Measurements from ENCODE around the gene PTBP2.

The PTBP2 gene, protein sequence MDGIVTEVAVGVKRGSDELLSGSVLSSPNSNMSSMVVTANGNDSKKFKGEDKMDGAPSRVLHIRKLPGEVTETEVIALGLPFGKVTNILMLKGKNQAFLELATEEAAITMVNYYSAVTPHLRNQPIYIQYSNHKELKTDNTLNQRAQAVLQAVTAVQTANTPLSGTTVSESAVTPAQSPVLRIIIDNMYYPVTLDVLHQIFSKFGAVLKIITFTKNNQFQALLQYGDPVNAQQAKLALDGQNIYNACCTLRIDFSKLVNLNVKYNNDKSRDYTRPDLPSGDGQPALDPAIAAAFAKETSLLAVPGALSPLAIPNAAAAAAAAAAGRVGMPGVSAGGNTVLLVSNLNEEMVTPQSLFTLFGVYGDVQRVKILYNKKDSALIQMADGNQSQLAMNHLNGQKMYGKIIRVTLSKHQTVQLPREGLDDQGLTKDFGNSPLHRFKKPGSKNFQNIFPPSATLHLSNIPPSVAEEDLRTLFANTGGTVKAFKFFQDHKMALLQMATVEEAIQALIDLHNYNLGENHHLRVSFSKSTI

GRCh38 chr1:96721416-96722160, at the start of gene PTBP2:
PTBP2 (plus strand) TSS chr1:96721784; CDS start chr1:96721865, 81 bp downstream.
- peak; percentile 72 for DNase-seq

GRCh38 chr1:96674915-96675314, 46.7 kb upstream of the PTBP2 start:
- no peak for DNase-seq

GRCh38 chr1:96682056-96682455, 39.5 kb upstream of the PTBP2 start:
- DNase-seq, result no peak

- no peak for DNase-seq
These were observed 37.7 kb upstream of the PTBP2 start for GRCh38 chr1:96683931-96684330.

- DNase-seq, result no peak
These were observed 36.8 kb upstream of the PTBP2 start for GRCh38 chr1:96684744-96685143.

DNA sequence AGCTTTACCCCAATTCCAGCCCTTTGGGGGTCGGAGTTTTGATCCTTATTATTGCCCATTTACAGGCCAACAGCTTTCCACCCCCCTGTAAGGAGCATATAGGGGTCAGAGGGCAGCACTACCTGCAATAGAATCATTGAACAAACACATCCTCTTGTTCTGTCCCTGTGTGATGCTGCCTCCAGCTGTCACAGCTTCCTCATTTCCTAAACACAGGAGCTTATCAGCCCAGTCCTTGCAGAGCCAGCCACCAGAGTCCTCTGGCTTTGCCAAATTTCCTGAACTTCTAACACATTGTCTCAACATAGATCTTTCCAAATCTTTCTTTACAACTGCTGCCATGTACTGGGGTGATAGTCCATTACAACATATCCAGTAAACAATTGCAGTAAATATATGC, 32.8 kb upstream of the PTBP2 start:
- no peak for DNase-seq

GRCh38 chr1:96695954-96696353, 25.6 kb upstream of the PTBP2 start:
- no peak for DNase-seq

DNA sequence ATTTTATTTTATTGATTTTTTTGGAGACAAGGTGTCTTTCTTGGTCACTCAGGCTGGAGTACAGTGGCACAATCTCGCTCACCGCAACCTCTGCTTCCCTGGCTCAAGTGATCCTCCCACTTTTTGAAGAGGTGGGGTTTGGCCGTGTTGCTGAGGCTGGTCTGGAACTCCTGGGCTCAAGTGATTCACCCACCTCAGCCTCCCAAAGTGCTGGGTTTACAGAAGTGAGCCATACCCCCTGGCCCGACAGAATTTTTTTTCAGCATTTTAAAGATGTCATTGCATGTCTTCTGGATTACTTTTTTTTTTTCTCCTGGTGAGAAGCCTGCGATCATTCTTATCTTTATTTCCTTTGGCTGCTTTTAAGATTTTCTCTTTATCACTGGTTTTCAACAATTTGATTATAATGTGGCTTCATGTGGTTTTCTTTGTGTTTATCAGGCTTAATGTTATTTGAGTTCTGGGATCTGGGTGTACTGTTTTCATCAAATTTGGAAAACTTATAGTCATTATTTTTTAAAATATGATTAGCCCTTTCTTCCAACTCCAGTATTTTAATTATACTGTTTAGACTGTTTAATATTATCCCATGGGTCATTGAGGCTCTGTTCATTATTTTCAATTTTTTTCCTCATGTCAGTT, 23.1 kb upstream of the PTBP2 start:
- no peak for DNase-seq

DNA sequence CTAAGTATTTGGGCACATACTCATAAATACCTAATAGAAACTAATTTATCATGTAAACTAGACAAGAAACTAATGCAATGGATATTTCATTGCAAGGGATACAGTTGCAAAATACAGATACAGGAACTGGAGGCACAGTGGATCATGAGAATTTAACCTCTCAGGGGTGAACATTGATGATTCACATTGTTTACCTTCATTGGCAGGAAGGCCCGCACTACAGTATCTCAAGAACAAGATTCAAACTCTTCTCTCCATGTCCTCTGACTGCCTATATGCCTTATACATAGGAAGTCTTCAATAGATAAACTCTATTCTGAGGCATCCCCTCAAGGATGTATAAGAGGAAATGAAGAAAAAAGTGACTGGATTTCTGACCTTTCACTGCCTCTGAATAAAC, 18.4 kb upstream of the PTBP2 start:
- no peak for DNase-seq

GRCh38 chr1:96707023-96707422, 14.6 kb upstream of the PTBP2 start:
- no peak for DNase-seq

DNA sequence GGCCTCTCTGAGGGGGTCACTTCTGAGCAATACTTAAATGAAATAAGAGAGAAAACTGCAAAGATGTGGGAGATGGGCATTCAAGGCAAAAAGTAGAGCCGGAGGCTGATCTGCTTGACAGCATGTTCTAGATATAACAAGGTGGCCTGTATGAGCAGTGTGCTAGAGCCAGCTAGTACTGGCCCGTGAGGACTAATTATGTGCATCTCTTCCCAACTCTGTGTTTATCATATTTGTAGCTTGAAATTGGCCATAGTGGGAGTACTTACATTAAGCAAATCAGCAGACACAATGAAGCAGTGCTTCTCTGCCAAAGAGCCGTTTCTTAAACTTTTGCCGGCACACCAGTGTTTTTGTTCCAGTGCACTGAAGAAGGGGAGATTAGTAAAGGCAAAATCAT, 13.1 kb upstream of the PTBP2 start:
- DNase-seq, result no peak

- DNase-seq, result no peak
These were observed 10.7 kb upstream of the PTBP2 start for GRCh38 chr1:96710708-96711477.

GRCh38 chr1:96713649-96714048, 7.9 kb upstream of the PTBP2 start:
- DNase-seq, result no peak

DNA sequence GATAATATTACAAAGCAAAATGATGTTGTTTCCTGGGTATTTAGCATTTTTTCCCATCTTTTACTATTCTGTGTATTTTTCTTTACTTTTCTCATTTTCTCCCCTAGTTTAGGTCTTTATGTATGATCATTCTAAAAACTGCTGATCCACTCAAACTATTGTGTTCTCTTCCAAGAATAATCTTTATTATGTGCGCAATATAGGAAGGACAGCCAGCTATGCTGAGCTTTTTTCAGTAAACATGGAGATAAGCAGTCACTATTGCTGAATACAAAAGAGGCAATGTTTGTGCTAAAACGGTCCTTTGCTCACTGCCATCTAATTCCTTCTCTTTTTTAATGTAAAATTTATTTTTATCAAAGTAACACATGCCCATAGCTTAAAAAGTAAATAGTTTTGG, 6.7 kb upstream of the PTBP2 start:
- no peak for DNase-seq

- no peak for DNase-seq
These were observed 6.1 kb upstream of the PTBP2 start for GRCh38 chr1:96715482-96715881.

- no peak for DNase-seq
These were observed 550 bp upstream of the PTBP2 start for GRCh38 chr1:96721053-96721415.

DNA sequence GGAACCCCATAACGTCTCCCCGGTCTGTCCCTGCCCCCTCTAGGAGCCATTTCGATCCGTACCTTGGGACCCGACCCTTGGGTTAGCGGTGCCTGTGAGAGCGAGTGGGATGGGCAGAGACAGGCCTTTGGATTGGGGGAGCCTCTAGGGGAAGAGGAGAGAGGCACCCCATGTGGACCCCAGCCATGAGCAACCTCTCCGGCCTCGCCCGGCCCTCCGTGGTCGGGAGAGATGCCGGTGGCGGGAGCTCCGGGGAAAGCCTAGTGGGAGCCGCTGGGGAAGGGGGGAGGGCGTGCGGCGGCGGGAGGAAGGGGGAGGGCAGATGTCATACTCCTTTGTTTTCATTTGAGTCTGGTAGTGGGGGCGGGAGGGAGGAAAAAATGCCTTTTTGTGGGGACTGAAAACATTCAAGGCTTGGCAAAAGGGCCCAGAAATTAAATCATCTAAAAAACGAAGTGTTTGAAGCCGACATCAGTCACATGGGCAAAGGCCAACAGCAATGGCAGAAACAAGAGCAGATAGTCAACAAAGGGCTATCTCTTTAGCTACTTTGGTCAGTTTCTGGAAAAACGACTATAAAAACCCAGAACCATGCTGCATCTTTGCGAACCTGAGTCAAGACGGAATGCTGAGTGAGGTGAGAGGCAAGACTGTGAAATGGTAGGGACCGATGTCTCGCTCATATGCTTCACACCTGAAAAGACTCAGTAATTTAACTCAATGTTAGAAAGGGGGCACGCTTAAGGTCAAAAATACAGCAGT, 758 bp downstream of the PTBP2 start:
- peak; percentile 44 for DNase-seq

GRCh38 chr1:96722958-96723357, 1.4 kb downstream of the PTBP2 start:
- DNase-seq, result no peak

GRCh38 chr1:96723377-96723776, 1.8 kb downstream of the PTBP2 start:
- no peak for DNase-seq

DNA sequence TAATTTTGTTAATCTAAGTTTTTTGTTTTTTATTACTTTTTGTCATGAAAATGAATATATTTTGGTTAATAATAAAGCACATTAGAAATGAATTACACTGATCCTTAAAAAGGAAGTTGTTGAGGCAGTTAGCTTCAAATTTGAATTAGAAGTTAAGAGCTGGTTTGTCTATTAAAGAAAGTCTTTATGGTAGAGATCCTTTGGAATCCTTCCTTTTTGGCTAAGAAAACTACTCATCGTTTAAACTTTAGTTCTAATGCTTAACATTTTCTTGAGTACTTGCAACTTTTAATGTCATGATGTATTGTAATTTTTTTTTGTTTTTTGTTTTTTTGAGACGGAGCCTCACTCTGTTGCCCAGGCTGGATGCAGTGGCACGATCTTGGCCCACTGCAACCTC, 2.4 kb downstream of the PTBP2 start:
- no peak for DNase-seq

GRCh38 chr1:96727860-96728259, 6.3 kb downstream of the PTBP2 start:
- no peak for DNase-seq

Measured in NCI-H2171 (cell line).